GM12891 (cell line): ENCODE results near the gene F2R.

Source experiments
- POLR2A ChIP-seq: IDR thresholded peaks from 2 replicates; pipeline ENCODE4 v1.6.1; 2011; ENCODE audit warnings: low read depth, low read length, control low read depth
- TAF1 ChIP-seq: IDR thresholded peaks from 2 replicates; pipeline ENCODE4 v1.6.1; 2011; ENCODE audit warnings: low read depth, low read length, control low read depth

DNA sequence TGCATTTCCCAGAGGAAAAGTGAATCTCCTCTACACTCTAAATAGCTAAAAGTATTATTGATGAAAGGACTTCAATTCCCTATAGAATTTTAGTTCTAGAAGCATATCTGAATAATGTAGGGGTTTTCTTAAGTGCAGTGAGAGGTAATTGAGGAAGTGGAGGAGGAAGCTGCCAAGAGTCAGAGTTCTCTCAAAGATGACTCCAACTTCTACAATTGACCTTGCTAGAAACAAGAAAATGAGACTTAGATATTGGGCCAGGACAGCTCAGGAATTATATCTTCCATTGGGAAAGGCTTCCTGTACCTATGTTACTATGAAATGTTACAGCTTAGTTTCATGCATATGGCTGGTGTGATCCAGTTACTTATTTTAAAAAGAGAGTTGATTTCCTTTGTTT, 10.4 kb upstream of the F2R start:
- TF ChIP-seq POLR2A: no peak
- TF ChIP-seq TAF1: no peak
